Omental fat pad (tissue), 4 donors: ENCODE results near the gene ZNF691. TPM values are rescaled to one million over a fixed set of nuclear protein-coding genes. Genes with fewer than 3 reads are reported as not detected.

Experiments
- ATAC-seq: fragments of 150-250 bp; one replicate; pipeline ENCODE4 v1.9.1; 2016; ENCODE audit warnings: mild to moderate bottlenecking, moderate library complexity; ENCODE audit not compliant: low FRiP score
- DNase-seq: peaks from one replicate; pipeline ENCODE4 v3.0.0-alpha.2; 2019; ENCODE audit warnings: low spot score
- total RNA-seq, 4 donors: library from RNA; depleted of rRNA; stranded (reverse); fragments of >200 nt; gene quantifications; one replicate each; pipeline ENCODE4 v1.1.0, GENCODE V29; 2016
- TF ChIP-seq, protein P1 (sequence below), 3 donors: fragments of 450-650 bp; IDR thresholded peaks; one replicate each; pipeline ENCODE4 v1.5.1; 2016 to 2017; ENCODE audit warnings: antibody characterized with exemption in 3 of 3, mild to moderate bottlenecking in 3 of 3, moderate library complexity in 2 of 3

Gene ZNF691
- total RNA-seq, 4 donors from 2014 or later, result 6.2 to 11.2 (median 8.8) TPM

DNA sequence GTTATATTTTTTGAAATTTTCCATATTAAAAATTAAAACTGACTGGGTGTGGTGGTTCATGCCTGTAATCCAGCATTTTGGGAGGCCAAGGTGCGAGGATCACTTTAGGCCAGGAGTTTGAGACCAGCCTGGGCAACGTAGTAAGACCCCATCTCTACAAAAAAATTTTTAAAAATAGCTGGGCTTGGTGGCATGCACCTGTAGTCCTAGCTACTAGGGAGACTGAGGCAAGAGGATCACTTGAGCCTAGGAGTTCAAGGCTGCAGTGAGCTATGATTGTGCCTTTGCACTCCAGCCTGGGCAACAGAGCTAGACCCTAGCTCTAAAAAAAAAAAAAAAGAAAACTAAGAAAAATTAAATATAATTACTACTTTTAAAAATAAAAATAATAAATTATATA is 24.7 kb upstream of the ZNF691 start:
- DNase-seq (no peak), ATAC-seq (no peak)
- TF ChIP-seq, protein P1, sequence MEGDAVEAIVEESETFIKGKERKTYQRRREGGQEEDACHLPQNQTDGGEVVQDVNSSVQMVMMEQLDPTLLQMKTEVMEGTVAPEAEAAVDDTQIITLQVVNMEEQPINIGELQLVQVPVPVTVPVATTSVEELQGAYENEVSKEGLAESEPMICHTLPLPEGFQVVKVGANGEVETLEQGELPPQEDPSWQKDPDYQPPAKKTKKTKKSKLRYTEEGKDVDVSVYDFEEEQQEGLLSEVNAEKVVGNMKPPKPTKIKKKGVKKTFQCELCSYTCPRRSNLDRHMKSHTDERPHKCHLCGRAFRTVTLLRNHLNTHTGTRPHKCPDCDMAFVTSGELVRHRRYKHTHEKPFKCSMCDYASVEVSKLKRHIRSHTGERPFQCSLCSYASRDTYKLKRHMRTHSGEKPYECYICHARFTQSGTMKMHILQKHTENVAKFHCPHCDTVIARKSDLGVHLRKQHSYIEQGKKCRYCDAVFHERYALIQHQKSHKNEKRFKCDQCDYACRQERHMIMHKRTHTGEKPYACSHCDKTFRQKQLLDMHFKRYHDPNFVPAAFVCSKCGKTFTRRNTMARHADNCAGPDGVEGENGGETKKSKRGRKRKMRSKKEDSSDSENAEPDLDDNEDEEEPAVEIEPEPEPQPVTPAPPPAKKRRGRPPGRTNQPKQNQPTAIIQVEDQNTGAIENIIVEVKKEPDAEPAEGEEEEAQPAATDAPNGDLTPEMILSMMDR (IDR thresholded peaks at IDR 0.05), result no peak

DNA sequence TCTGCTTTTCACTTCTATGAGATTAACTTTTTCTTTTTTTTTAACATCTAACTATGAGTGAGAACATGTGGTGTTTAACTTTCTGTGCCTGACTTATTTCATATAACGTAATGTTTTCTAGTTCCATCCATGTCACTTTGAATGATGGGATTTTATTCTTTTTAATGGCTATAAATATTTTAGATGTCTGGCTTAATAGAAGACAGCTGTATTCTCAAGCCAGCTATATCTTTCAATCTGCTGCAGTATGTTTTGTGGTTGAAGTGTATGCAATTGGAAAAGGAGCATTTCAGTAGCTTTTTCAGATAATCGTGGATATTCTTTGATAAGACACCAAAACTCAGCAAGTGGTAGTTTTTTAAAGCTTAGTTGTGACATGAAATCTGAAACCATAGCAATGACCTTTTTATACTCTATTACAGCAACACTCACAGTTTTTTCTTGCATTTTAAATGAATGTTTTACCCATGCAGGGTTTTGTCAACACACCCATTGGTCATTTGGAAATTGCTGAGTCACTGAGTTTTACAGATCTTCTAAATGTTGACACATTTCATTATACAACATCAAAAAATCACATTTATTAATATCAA is 23.5 kb upstream of the ZNF691 start:
- DNase-seq, result no peak
- ATAC-seq, result no peak
- TF ChIP-seq, protein P1 (IDR thresholded peaks at IDR 0.05), result no peak

DNA sequence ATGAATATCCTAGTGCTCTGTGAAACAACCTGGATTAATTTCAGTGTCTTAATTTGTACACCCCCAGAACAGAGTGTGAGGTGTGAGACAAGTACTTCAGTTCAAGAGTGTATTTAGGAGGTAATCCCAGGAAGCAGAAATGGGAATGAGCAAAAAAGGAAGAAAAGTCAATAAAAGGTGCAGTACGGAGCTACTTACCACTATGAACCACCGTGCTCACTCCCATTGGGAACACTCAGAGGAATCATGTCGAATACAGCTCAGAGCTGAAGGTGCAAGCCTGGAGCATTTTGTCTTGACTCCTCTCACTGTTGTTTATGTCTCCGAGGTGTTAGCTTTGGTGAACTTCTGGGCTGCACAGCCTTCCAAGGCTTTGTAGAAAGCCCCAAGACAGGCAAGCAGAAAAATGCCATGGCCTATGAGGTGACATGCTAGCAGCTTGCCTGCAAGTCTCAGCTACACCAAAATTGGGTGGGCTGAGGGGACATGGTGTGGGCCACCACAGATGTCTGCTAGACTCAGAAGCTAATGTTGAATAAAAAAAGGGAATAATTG is 21.9 kb upstream of the ZNF691 start:
- no peak for ATAC-seq
- DNase-seq, result no peak
- TF ChIP-seq, protein P1 (IDR thresholded peaks at IDR 0.05), result no peak

DNA sequence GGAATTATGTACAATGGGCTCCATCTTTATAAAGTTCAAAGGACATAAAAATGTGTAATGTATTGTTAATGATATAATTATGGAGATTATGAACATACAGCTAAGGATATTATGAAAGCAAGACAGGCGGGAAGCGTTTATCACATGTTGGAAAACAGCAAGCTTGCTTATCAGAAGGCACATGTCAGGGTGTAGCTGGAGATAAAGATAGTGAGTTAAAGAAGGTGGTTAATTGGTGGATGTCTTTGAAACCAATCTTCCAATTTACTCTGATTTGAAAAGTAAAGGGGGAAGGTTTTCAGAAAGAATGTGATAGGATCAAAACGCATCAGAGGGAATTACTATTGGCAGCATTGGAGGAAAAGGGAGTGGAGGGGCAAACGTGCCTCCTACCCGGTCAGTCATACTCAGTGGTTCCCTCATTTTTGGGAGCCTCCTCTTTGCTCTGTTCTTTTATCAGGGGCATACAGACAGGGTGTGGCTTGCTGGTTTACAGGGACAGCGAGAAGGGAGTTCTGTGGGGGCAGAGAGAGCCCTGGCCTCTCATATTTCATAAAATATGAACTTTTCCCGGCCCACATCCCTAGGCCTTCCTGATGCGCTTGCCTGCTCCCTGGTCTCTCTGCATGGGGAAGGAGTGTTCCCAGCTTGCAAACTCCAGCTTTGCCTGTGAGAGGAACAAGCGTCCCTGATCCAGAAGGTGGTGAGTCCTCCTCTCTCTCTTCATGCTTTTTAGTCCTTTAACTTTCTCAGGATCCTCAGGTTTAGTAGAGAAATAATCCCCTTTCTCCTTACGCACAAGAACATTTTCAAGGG is 21.2 kb upstream of the ZNF691 start:
- TF ChIP-seq, protein P1 (IDR thresholded peaks at IDR 0.05), result no peak
- DNase-seq, result no peak
- no peak for ATAC-seq

DNA sequence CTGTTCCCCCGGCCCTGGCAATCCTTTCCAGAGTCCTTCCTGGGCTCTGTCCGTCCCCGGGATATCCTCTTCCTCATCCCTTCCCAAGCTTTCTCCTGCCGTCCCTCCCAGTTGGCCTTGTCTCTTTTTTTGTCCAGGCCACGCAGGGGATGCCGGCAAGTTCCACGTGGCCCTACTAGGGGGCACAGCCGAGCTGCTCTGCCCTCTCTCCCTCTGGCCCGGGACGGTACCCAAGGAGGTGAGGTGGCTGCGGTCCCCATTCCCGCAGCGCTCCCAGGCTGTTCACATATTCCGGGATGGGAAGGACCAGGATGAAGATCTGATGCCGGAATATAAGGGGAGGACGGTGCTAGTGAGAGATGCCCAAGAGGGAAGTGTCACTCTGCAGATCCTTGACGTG is 15.8 kb upstream of the ZNF691 start:
- TF ChIP-seq, protein P1 (IDR thresholded peaks at IDR 0.05), result no peak
- ATAC-seq, result no peak
- no peak for DNase-seq

DNA sequence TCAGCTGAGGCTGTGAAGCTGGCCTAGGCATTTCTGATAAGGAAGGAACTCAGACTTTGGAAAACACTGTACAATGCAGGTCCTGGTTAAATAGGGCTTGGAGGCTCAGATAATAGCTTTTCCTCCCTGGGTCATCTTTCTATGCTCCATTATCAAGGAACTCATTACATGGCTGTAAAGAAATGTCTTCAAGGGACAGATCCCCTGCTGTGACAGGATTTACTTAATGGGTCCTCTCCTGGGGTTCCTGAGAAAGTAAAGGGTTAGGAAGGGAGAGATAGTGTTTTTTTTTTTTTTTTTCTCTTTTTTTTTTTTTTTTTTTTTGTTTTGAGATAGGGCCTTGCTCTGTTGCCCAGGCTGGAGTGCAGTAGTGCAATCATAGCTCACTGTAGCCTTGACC is 15.1 kb upstream of the ZNF691 start:
- DNase-seq (no peak), ATAC-seq (no peak)
- TF ChIP-seq, protein P1 (IDR thresholded peaks at IDR 0.05), result no peak
